AG04449 (cell line): ENCODE data around the gene MISP.

Experiments used
- CTCF ChIA-PET: fragments of 350-600 bp; formaldehyde crosslinking; extraction: SDS; loops from one replicate; lab custom pipeline; 2021; ENCODE audit warnings: antibody characterized with exemption; lab: Yijun Ruan, JAX
- POLR2A ChIA-PET: fragments of 400-600, 350-600 bp; formaldehyde crosslinking; extraction: SDS; loops from one replicate; lab custom pipeline; 2020; ENCODE audit warnings: antibody characterized with exemption, inconsistent platforms; lab: Yijun Ruan, JAX
- DNase-seq: peaks from one replicate; pipeline ENCODE4 v3.0.0-alpha.2; 2010; ENCODE audit warnings: low read depth, low spot score
- H3K4me3 ChIP-seq: 2 replicates; pipeline ENCODE4 v1.5.1; 2011; ENCODE audit warnings: low read depth, mild to moderate bottlenecking, control low read depth, low read length
- TF ChIP-seq, protein P1 (sequence below): IDR thresholded peaks from one replicate; pipeline ENCODE4 v1.5.1; 2011; ENCODE audit warnings: mild to moderate bottlenecking, moderate library complexity, low read length, control low read depth, inconsistent platforms; ENCODE audit not compliant: insufficient read depth; ENCODE audit errors: missing control alignments

The MISP gene

DNA sequence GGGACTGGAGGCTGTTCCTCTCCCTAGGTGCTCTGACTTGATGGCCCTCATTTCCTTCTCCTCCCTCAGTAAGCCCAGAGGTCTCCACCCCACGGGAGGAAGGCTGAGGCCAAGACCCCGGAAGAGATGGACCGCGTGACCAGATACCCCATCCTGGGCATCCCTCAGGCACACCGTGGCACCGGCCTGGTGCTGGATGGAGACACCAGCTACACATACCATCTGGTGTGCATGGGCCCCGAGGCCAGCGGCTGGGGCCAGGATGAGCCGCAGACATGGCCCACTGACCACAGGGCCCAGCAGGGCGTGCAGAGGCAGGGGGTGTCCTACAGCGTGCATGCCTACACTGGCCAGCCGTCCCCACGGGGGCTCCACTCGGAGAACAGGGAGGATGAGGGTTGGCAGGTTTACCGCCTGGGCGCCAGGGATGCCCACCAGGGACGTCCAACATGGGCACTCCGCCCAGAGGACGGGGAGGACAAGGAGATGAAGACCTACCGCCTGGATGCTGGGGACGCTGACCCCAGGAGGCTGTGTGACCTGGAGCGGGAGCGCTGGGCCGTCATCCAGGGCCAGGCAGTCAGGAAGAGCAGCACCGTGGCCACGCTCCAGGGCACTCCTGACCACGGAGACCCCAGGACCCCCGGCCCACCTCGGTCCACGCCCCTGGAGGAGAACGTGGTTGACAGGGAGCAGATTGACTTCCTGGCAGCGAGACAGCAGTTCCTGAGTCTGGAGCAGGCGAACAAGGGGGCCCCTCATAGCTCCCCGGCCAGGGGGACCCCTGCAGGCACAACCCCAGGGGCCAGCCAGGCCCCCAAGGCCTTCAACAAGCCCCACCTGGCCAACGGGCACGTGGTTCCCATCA is 6.1 kb downstream of the MISP start:
- DNase-seq = no peak
- no peak overlapping the region for H3K4me3 ChIP-seq
- ChIA-PET POLR2A (no interaction called here), CTCF (no interaction called here)
- TF ChIP-seq, protein P1, sequence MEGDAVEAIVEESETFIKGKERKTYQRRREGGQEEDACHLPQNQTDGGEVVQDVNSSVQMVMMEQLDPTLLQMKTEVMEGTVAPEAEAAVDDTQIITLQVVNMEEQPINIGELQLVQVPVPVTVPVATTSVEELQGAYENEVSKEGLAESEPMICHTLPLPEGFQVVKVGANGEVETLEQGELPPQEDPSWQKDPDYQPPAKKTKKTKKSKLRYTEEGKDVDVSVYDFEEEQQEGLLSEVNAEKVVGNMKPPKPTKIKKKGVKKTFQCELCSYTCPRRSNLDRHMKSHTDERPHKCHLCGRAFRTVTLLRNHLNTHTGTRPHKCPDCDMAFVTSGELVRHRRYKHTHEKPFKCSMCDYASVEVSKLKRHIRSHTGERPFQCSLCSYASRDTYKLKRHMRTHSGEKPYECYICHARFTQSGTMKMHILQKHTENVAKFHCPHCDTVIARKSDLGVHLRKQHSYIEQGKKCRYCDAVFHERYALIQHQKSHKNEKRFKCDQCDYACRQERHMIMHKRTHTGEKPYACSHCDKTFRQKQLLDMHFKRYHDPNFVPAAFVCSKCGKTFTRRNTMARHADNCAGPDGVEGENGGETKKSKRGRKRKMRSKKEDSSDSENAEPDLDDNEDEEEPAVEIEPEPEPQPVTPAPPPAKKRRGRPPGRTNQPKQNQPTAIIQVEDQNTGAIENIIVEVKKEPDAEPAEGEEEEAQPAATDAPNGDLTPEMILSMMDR = no peak

DNA sequence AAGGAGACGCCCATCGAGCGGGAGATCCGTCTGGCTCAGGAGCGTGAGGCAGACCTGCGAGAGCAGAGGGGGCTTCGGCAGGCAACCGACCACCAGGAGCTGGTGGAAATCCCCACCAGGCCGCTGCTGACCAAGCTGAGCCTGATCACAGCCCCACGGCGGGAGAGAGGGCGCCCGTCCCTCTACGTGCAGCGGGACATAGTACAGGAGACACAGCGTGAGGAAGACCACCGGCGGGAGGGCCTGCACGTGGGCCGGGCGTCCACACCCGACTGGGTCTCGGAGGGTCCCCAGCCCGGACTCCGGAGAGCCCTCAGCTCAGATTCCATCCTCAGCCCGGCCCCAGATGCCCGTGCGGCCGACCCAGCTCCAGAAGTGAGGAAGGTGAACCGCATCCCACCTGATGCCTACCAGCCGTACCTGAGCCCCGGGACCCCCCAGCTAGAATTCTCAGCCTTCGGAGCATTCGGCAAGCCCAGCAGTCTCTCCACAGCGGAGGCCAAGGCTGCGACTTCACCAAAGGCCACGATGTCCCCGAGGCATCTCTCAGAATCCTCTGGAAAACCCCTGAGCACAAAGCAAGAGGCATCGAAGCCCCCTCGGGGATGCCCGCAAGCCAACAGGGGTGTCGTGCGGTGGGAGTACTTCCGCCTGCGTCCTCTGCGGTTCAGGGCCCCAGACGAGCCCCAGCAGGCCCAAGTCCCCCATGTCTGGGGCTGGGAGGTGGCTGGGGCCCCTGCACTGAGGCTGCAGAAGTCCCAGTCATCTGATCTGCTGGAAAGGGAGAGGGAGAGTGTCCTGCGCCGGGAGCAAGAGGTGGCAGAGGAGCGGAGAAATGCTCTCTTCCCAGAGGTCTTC is 7.1 kb downstream of the MISP start:
- DNase-seq = no peak
- ChIA-PET CTCF (no interaction called here), POLR2A (no interaction called here)
- no peak overlapping the region for H3K4me3 ChIP-seq
- TF ChIP-seq, protein P1 = no peak

DNA sequence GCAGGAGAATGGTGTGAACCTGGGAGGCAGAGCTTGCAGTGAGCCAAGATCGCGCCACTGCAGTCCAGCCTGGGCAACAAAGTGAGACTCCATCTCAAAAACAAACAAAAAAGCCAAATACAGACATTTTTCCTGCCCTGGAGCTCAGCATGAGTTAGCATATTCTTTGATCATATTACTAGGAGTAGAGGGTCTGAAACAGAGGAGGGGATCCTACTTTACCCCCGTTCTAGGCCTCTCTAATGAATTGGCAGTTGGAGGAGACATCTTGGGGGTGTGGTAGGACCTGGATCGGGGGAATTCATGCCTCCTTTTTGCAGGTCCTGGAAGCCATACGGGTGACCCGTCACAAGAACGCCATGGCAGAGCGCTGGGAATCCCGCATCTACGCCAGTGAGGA is 12.3 kb downstream of the MISP start:
- DNase-seq = no peak
- TF ChIP-seq, protein P1 = no peak
- CTCF ChIA-PET = interaction anchor here (1.2 kb wide), 1 partner anchor 8 kb away, joined by 4 read pairs; no protein-coding TSS in a partner anchor
- no peak overlapping the region for H3K4me3 ChIP-seq
- POLR2A ChIA-PET = no interaction called here

DNA sequence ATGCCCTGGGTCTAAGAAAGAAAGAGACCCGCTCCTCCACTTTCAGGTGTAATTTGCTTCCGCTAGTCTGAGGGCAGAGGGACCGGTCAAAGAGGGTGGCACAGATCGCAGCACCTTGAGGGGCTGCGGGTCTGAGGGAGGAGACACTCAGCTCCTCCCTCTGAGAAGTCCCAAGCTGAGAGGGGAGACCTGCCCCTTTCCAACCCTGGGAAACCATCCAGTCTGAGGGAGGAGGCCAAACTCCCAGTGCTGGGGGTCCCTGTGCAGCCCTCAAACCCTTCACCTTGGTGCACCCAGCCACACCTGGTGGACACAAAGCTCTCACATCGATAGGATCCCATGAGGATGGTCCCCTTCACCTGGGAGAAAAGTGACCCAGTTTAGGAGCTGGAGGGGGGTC is 13.0 kb downstream of the MISP start:
- ChIA-PET POLR2A (no interaction called here), CTCF (interaction anchor here (1.0 to 1.6 kb wide), 2 partner anchors 11 kb away, joined by 3 to 5 read pairs; no protein-coding TSS in a partner anchor)
- H3K4me3 ChIP-seq = no peak overlapping the region
- no peak for DNase-seq
- TF ChIP-seq, protein P1 = no peak

- ChIA-PET POLR2A (no interaction called here), CTCF (interaction anchor here (1.0 to 1.6 kb wide), 2 partner anchors 10 to 11 kb away, joined by 3 to 5 read pairs; no protein-coding TSS in a partner anchor)
- TF ChIP-seq, protein P1 = no peak
- no peak overlapping the region for H3K4me3 ChIP-seq
- DNase-seq = no peak
Observed at GRCh38 chr19:764301-764700, 13.4 kb downstream of the MISP start.
